HG03520 (cell line): ENCODE measurements around the gene GATA2.

Source experiments
- ATAC-seq: cut with Tn5 transposase; IDR thresholded peaks from one replicate; pipeline ENCODE4 v1.9.1; 2021; ENCODE audit warnings: mild to moderate bottlenecking, moderate library complexity; ENCODE audit not compliant: unreplicated experiment

Gene GATA2

DNA sequence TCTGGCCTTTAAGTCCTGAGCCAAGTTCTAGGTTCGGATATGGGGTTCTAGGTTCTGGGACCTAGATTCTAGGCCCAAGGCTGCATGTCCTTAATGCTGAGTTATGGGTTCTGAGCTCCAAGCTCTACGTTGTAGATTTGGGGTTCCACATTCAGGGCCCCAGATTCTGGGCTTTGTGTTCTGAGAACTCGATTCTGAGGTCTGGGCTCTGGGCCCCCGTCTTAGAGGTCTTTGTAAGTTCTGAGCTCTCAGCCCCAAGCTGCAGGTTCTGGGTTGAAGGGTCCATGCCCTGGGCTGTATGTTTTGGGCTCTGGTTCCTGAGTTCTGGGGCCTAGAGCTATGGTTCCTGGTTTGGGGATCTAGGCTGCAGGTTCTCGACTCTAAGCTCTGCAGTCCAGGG lies 16.3 kb downstream of the GATA2 start:
- ATAC-seq = no peak

DNA sequence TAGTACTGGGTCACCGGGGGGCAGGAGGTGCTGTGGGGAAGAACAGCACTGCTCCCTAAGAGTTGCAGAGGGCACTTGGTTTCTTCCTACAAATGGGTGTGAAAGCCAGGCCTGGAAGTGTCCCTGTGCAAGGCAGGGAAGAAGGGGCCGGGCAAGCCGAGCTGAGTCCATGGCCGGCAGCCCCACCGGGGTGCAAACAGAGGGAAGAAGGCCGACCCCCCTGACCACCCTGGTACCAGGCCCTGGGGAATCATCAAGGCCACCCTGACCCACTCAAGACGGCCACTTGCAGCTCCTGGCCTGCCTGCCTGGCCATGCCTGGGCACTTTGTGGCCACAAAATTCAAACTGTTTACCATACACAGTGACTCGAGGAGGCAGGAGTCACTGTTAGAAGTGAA lies 17.6 kb downstream of the GATA2 start:
- no peak for ATAC-seq

DNA sequence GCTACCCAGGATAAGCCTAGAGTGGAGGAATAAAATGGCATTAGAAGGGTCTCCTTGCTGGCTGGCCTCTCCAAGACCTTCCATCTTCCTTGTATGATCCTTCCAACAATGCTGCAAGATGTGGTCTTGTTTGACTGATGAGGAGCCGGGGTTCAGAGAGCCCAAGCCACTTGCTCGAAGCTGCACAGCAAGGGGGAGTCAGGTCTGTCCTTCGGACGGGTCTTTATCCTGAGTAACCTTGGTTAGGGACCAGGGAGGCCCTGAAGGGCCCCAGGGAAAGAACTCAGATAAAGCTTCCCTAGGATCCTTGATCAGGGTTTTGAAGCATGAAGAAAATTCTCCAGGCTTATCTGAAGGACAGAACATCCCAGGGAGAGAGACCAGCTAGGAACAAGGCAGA lies 19.3 kb downstream of the GATA2 start:
- ATAC-seq = no peak

DNA sequence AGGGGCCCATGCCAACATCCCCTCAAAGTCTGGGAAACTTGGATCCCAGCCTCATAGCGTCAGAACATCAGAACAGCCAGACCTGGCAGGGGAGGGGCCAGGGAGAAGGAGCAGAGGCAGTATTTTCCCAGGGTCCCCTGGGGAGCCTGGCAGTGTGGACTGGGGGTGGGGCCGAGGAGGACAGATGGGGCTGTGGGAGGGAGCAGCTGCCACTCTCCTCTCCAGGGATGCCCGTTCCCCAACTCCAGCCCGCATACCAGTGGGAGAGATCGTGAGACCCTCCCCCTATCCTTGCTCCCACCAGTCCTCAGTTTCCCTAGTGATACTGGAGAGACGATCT lies 19.9 kb downstream of the GATA2 start:
- no peak for ATAC-seq

DNA sequence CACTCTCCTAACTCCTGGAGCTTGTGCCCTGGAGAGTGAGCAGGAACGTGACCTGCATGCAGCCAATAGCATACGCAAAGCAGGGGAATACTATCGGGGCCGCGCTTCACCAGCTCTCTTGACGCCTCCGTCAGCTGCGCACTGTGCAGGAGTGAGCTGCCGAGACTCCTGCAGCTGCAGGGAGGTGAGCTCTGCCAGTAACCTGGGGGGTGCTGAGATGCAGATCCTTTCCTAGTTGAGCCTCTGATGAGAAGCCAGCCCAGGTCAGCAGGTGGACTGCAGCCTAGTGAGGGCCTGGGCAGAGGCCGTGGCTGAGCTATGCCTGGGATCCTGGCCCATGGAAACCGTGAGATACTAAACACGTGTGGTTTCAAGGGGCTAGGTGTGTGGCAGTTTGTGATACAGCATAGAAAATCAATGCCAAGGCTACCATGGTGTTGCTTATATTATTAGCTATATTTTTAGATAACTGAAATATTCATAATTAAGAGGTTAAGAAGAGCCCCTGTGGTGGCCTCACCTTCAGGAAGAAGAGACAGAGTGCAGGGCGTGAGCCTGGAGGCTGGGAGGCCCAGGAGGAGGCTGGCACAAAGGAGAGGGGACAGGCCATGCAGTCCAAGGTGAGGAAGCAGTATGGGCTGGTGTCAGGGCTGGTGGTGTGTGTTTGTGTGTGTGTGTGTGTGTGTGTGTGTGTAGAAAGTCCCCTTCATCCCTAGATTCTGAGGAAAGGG lies 20.4 kb downstream of the GATA2 start:
- ATAC-seq = no peak

DNA sequence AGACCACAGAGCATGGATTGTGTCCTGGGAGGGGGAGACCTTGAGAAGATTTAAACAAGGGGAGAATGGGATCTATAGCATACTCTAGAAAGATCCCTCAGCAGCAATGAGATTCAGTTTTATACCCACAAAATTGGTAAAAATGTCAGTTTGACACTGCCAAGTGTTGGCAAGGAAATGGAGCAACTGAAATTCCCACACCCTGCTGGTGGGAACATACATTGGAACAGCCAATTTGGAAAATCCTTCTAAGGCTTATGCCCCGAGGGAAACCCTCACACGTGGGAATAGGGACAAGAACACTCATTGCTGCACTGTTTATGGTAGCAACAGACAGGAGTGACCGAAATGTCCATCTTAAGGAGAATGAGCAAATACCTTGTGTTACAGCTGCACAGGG lies 21.3 kb downstream of the GATA2 start:
- ATAC-seq = no peak

DNA sequence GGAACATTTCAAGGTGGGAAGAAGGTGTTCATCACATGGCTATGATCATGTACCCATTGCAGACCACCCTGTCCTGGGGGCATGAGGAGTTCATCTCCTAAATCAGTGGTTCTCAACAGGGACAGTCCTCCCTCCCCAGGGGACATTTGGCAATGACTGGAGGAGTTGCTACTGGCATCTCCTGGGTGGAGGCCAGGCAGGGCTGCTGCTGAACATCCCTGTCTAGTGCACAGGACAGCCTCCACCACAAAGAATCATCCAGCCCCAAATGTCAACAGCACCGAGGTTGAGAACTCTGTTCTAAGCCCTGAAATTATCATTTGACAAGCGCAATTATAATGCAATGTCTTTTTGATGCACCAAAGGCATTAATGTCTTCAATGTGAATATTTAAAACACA lies 21.9 kb downstream of the GATA2 start:
- no peak for ATAC-seq

DNA sequence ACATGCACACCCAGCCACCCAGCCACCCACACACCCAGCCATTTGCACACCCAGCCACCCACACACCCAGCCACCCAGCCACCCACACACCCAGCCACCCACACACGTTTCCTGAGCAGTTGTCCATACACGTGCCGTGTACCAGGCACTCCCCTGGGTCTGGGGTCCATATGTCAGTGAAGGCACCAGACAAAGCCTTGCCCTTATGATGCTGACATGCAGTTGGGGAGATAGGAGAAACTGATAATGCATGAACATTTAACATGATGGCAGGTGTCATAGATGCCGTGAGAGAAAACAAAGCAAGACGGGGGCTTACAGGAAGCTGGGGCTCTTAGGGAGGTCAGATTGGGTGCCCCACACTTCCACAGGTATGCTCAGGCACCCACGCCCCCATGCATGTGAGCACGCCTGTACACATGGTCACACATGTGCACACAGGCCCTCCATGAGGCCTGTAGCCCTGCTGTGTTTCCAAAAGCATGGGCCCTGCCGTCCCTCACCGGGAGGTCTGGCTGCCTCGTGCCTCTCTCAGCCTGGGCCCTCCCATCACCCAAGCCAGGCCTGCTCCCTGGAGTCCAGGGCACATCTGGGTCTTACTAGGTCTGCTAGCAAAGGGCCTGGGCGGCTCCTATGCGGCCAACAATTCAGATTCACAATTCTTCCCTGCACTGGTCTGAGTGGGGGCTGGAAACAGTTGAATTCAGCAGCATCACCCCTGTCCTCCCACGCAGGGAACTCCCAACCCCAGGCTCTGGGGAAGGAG lies 22.7 kb downstream of the GATA2 start:
- ATAC-seq = no peak

DNA sequence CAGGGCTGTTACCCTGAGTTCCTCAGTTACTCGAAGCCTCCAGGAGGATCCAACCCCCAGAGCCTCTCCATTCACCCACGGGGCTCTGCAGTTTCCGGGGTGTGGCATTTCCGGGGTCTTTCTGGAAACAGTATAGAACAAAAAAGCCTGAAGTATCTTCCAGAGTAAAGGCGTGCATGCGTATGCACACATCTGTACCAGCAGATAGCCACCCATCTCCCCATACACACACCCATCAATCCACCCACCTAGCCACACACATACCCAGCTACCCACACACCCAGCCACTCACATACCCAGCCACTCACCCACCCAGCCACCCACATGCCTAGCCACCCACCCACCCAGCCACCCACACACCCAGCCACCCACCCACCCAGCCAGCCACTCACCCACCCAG lies 23.4 kb downstream of the GATA2 start:
- no peak for ATAC-seq

DNA sequence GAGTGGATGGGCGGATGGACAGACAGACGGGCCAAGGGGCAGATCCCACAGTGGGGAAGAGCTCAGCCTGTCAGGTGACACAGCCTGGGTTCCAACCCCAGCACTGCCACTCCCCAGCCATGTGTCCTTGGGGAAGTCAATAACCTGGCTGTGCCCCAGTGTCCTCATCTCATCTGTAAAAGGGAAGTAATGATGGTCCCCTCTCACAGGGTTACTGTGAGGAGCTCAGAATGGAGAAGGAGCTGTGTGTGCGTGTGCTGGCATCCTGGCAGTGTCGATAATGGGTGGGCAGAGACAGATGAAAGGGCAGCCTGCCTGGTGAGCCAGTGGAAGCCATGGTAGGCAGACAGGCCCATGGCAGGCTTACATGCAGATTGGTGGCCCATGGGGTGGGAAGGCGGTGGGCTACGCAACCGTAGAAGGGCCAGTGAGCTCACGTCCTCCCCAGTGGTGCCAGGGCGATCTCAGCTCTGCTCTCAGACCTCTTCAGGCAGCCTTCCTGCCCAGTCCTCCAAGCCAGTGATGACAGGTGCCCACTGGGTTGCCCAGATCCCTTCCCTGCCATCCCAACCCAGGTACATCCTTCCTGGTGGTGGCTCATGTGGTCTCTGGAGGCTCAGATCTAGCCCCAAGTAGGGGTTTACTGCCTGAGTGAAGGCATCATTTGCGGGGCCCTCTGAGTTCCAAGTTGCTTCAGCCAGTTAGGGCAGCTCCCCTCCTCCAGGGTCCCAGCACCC lies 24.0 kb downstream of the GATA2 start:
- no peak for ATAC-seq

DNA sequence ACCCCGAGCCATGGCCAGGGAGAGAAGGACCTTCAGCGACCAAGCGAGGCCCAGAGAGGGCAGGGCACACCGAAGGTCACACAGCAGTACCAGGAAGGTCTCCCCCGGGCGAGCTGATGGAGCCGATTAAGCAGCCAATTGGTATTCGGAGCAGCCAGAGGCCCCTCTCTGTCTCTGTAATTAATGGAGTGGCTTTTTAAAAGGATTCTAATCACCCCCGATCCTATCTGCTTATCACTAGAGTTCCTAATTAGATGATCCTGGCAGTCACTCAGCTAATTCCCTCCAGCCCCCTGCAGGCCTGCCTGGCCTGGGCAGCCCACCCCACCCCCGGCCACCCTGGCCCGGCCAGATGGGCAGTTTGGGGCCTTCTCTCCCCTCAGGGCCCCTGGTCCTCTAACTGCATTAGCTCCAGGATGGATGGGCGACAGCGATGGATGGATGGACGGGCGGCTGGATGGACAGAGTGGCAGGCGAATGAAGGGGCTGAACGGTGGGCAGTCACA lies 24.7 kb downstream of the GATA2 start:
- ATAC-seq = no peak

DNA sequence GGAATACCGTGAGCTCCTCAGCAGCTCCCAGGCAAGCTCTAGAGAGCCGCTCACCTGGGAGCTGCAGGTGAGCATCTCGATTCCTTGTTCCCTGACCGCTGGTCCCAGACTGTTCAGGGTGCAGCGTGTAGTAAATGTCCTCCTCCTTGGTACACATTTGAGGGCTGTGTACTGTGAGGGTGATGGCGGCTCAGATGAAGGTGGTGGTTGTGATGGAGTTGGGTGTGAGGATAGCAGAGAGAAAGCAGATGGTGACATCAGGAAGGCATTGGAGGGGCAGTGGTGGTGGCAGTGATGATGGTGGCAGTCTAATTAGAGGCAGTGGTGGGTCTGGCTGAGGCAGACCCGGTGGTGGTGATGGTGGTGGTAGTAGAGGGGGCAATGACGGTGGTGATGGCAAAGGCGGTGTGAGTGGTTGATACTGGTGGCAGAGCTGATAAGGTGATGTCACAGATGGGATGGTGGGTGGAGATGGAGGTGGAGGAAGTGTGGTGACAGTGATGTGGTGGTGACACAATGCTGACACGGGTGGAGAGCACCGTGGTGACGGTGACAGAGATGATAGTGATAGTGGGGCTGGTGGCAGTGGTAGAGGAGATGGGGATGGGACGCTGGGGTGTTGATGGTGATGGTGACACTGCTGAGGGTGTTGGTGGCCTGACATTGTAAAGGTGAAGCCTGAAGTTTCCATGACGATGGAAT lies 26.0 kb downstream of the GATA2 start, which contains the start of gene DNAJB8:
DNAJB8 (minus strand) TSS at position 51 of the 702 bp plus-strand sequence. CDS start 3,645 bp downstream, outside the sequence.
- ATAC-seq = no peak

DNA sequence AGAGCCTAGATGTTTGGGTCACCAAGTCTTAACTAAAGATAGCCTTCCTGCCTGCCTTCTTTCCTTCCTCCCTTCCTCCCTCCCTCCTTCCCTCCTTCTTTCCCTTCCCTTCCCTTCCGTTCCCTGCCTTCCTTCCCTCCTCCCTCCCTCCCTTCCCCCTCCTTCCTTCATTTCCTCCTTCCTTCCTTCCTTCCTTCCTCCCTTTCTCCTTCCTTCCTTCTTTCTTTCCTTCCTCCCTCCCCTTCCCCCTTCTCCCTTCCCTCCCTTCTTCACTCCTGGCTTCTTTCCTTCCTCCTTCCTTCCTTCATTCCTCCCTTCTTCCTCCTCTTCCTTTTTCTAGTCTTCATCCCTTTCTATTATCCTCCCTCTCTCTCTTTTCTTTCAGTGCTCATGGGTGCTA lies 28.3 kb downstream of the GATA2 start:
- no peak for ATAC-seq

DNA sequence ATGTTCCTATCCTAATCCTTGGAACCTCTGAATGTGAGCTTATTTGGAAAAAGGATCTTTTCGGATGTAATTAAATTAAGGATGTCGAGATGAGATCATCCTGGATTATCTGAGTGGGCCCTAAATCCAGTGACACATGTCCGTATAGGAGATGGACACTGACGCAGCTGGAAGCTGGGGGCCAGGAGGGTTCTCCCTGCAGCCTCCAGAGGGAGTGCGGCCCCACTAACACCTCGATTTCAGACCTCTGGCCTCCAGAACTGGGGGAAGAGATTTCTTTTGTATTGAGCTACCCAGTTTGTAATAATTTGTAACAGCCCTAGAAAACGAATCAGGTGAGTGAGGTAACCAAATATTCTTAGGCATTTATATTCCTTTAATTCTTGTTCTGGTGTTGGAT lies 28.8 kb downstream of the GATA2 start:
- ATAC-seq = no peak

DNA sequence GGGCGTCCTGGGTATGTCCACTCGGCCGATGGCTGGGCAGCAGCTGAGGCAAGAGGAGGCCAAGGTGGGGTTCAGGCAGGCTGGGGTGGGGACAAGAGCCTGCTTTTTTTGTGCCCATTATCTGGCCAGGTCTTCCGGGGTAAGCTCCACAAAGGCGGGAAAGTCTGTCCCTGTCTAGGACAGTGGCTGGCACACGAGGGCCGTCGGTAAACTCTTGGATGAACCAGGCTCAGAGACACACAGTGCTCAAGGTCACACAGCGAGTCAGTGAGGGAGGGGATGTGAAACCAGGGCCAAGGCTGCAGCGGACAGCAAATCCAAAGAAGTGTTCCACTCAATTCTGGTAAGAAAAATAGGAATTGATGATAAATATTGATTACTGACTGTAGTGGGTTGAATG lies 29.2 kb downstream of the GATA2 start:
- ATAC-seq = no peak

DNA sequence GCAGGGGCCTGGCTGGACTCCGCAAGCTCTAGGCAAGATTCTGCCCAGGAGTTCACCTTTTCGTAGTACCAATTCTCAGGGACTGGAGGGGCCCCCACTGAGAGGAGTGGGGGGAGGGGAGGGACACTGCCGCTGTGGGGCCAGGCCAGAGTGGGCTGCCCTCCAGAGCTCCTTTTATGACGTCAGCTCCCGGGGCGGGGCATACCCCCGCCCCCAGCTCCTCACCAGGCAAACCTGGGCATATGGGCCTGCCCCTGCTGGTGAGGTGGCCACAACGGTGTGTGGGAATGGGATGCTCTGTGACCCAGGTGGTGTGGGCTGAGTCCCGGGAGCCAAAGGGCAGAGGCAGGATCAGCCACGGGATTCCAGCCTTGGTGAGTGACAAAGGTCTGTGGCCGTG lies 29.6 kb downstream of the GATA2 start:
- no peak for ATAC-seq

DNA sequence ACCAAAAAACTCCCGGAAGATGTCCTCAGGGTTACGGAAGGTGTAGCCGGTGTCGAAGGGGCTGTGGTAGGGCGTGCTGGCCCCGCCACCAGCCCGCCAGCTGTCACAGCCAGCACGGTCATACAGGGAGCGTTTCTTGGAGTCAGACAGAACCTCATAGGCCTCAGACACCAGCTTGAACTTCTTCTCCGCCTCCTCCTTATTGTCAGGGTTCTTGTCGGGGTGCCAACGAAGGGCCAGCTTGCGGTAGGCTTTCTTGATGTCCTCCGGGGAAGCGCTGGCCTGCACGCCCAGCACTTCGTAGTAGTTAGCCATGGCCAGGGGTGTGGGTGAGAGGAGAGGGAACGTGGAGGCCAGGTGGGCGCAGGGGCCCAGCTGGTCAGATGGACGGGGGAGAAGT lies 30.1 kb downstream of the GATA2 start:
- no peak for ATAC-seq

DNA sequence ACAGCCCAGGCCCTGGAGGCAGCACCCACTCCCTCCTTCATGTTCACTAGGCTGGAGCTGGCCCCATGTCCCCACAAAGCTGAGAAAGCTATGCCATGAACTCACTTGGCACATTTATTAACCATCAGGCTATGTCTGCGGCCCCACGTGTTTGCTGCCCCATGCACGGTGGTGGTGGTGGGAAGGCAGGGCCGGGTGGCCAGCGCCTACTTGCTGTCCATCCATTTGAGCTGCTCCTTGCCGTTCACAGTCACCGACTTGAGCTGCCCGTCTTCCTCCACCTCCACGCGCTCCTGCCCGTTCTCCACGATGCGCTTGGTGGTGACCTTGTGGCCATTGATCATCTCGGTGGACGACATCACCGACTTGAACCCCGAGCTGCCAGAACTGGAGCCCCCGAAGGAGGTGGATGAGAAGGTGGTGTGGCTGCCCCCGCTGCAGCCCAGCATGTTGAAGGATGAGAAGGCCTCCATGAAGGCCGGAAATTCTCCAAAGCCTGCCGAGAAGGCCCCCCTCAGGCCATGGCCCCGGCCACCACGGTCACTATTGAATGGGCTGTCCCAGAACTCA lies 30.6 kb downstream of the GATA2 start:
- no peak for ATAC-seq

DNA sequence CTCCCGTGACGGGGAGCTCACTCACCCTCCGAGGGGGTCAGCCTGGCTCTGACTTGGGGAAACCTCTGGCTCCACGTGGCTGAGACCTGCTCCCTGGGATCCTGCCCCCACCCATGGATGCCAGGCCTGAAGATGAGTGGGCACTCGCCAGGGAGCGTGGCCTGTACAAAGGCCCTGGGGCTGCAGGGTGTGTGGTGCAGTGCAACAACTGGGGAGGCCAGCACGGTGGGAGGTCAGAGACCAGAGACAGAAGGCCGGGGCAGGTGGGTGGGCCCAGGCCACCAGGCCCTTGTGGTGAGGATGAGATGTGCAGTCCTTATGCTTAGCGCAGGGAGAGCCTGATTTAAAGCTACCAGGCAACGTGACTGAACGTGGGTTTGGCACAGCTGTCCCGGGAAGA lies 31.3 kb downstream of the GATA2 start:
- no peak for ATAC-seq

DNA sequence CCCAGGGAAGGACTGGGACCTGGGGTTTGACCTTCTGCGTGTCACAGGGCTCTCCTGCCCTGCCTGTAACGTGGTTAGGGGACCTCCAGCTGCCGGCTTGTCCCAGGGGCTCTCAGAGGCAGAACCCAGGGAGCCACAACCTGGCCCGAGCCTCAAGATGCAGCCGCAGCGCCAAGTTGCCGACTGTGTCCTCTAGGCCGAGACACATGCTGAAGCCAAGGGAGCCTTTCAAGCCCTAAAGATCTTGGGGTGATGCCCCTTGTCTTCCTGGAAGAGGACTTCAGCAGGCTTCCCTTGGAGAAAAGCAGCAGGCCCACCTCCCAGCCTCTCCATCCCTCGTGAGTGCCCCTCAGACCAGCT lies 33.6 kb downstream of the GATA2 start:
- no peak for ATAC-seq
